HepG2 (cell line): ENCODE measurements around the gene ATXN2. TPM values are rescaled to one million over a fixed set of nuclear protein-coding genes. Genes with fewer than 3 reads are reported as not detected.
"Not testable (repeated sequence)": the region's sequence is repeated elsewhere in the genome, so short reads cannot be mapped to it uniquely, and the experiment has no call there.

Experiments used
- ATAC-seq: fragments of 200-7000 bp; cut with Tn5 transposase; 3 replicates; pipeline ENCODE4 v1.9.1; 2020; ENCODE audit warnings: mild to moderate bottlenecking, moderate library complexity
- BruUV-seq: library from RNA; stranded (reverse); fragments of 400-500 nt; replicated peaks from 2 replicates; lab custom pipeline; 2021; lab: Mats Ljungman, UMichigan
- CTCF ChIA-PET: fragments of 300-600 bp; formaldehyde crosslinking; extraction: SDS; loops from one replicate; lab custom pipeline; 2021; ENCODE audit warnings: low total read pairs, inconsistent platforms, low intra/inter-chr PET ratio; lab: Yijun Ruan, JAX
- POLR2A ChIA-PET: fragments of 350-600 bp; sonication (Branson Sonifier 250); formaldehyde crosslinking; loops from one replicate; lab custom pipeline; 2020; ENCODE audit warnings: antibody characterized with exemption, inconsistent platforms; lab: Yijun Ruan, JAX
- DNase-seq: peaks from one replicate; pipeline ENCODE4 v3.0.0-alpha.2; 2015; ENCODE audit warnings: low spot score
- FAIRE-seq: peaks from 3 replicates; lab custom pipeline; 2011; peaks lifted over from hg19 to GRCh38; lab: Jason Lieb, UNC
- H2AFZ ChIP-seq: one replicate; pipeline ENCODE4 v1.6.1; 2011; ENCODE audit warnings: low read length, inconsistent platforms
- H3K27ac ChIP-seq: fragments of 300-600 bp; 3 replicates; pipeline ENCODE4 v1.8.0; 2011; ENCODE audit warnings: mixed run types, mild to moderate bottlenecking, mixed read lengths, low read length, inconsistent platforms; ENCODE audit not compliant: insufficient read depth; ENCODE audit errors: extremely low read length
- H3K27me3 ChIP-seq, 2 experiments: fragments of 200-600 bp in 1 of 2; 2 replicates in 1 of 2; 3 replicates in 1 of 2; pipeline versions ENCODE4 v1.6.0 to v1.8.0; 2011; ENCODE audit warnings: low read length in 2 of 2, mild to moderate bottlenecking in 2 of 2, moderate library complexity in 2 of 2, inconsistent platforms in 1 of 2; ENCODE audit not compliant: insufficient read depth in 2 of 2, control insufficient read depth in 1 of 2
- H3K36me3 ChIP-seq, 2 experiments: fragments of 200-600 bp in 1 of 2; replicated peaks in 1 of 2; 2 replicates in 1 of 2; 3 replicates in 1 of 2; pipeline versions ENCODE4 v1.5.1 to v1.8.0; 2011; ENCODE audit warnings: low read length in 2 of 2, inconsistent platforms in 1 of 2; ENCODE audit not compliant: insufficient read depth in 2 of 2, control insufficient read depth in 1 of 2
- H3K4me1 ChIP-seq: 2 replicates; pipeline ENCODE4 v1.5.1; 2012; ENCODE audit warnings: low read length, inconsistent platforms; ENCODE audit not compliant: insufficient read depth
- H3K4me2 ChIP-seq: 2 replicates; pipeline ENCODE4 v1.6.0; 2011; ENCODE audit warnings: low read depth, low read length, inconsistent platforms
- H3K4me3 ChIP-seq, 3 experiments: fragments of 200-600 bp in 1 of 3; sonication (generic), shearing (Covaris generic) in 1 of 3; replicated peaks in 1 of 3; 2 replicates each; pipeline ENCODE4 v1.5.1; 2011 to 2016; ENCODE audit warnings: low read length in 3 of 3, inconsistent platforms in 2 of 3, low read depth in 2 of 3, mild to moderate bottlenecking in 2 of 3, control low read depth in 1 of 3, mixed read lengths in 1 of 3; ENCODE audit not compliant: insufficient read depth in 1 of 3
- H3K79me2 ChIP-seq: one replicate; pipeline ENCODE4 v1.6.1; 2011; ENCODE audit warnings: low read length, inconsistent platforms; ENCODE audit not compliant: insufficient read depth
- H3K9ac ChIP-seq: 2 replicates; pipeline ENCODE4 v1.6.0; 2011; ENCODE audit warnings: mild to moderate bottlenecking, low read depth, low read length, inconsistent platforms; ENCODE audit not compliant: insufficient read depth
- H3K9me3 ChIP-seq: 2 replicates; pipeline ENCODE4 v1.5.1; 2012; ENCODE audit warnings: mild to moderate bottlenecking, low read length
- H4K20me1 ChIP-seq: 2 replicates; pipeline ENCODE4 v1.6.0; 2011; ENCODE audit warnings: inconsistent platforms, mild to moderate bottlenecking, low read length, moderate library complexity; ENCODE audit not compliant: insufficient read depth
- HOXA3 ChIP-seq: sonication (generic); formaldehyde crosslinking; IDR thresholded peaks from 2 replicates; pipeline ENCODE4 v1.5.0; 2020; ENCODE audit warnings: missing genetic modification reagents
- MIER3 ChIP-seq: IDR thresholded peaks from 2 replicates; pipeline ENCODE4 v1.6.1; 2016; ENCODE audit warnings: missing compliant biosample characterization, borderline replicate concordance
- NFE2L2 ChIP-seq: fragments of 150-350 bp; IDR thresholded peaks from 2 replicates; pipeline ENCODE4 v1.6.1; 2014; ENCODE audit warnings: low read length
- NFKB2 ChIP-seq: sonication (generic); formaldehyde crosslinking; IDR thresholded peaks from 2 replicates; pipeline ENCODE4 v1.4.0; 2020; ENCODE audit warnings: missing genetic modification reagents, borderline replicate concordance
- SRF ChIP-seq: IDR thresholded peaks from 2 replicates; pipeline ENCODE4 v1.6.1; 2011; ENCODE audit warnings: mild to moderate bottlenecking, low read depth, low read length, moderate library complexity
- THRA ChIP-seq: sonication (generic); formaldehyde crosslinking; IDR thresholded peaks from 2 replicates; pipeline ENCODE4 v1.4.0; 2020; ENCODE audit warnings: missing genetic modification reagents, borderline replicate concordance
- TMF1 ChIP-seq: sonication (generic); formaldehyde crosslinking; IDR thresholded peaks from 2 replicates; pipeline ENCODE4 v1.8.1; 2022; ENCODE audit warnings: low read depth, missing genetic modification reagents
- ZBTB8A ChIP-seq: sonication (generic); formaldehyde crosslinking; IDR thresholded peaks from 2 replicates; pipeline ENCODE4 v1.4.0; 2020; ENCODE audit warnings: mild to moderate bottlenecking, low read depth, missing genetic modification reagents, borderline replicate concordance
- ZNF740 ChIP-seq: sonication (generic); formaldehyde crosslinking; IDR thresholded peaks from 2 replicates; pipeline ENCODE4 v1.4.0; 2020; ENCODE audit warnings: missing genetic modification reagents
- ZNF850 ChIP-seq: sonication (generic); formaldehyde crosslinking; conservative IDR thresholded peaks from 2 replicates; pipeline ENCODE4 v1.9.0; 2021; ENCODE audit warnings: mild to moderate bottlenecking, missing genetic modification reagents
- WGBS: methylation state at CpG from one replicate; pipeline ENCODE4 v1.1.6; 2017; ENCODE audit warnings: low lambda C conversion rate; 5-methylcytosine and 5-hydroxymethylcytosine counted together
- in situ Hi-C: cut with HindIII; loops from 2 replicates; pipeline ENCODE4 v1.10.0; 2017; ENCODE audit warnings: low pct_unique_long_range_greater_than_20kb; ENCODE audit not compliant: extremely low pct_ligation_motif_present
- intact Hi-C: fragments of 100-400 bp; cut with micrococcal nuclease; formaldehyde crosslinking; loops from one replicate; pipeline ENCODE4 v1.10.0; 2022; ENCODE audit not compliant: unreplicated experiment
- polyA plus RNA-seq, 8 experiments: library from polyadenylated mRNA; depleted of rRNA in 3 of 8; stranded (reverse) in 7 of 8; unstranded in 1 of 8; fragments of >200 nt; fragmentation: Illumina TruSeq in 4 of 8; extraction: Trizol in 4 of 8; gene quantifications; 2 replicates each; pipeline versions ENCODE4 v1.2.1 to v1.2.3, GENCODE V29; 2011 to 2016; ENCODE audit warnings: low read depth in 4 of 8, missing spikeins in 1 of 8, mixed read lengths in 1 of 8; ENCODE audit not compliant: insufficient read depth in 1 of 8
- total RNA-seq, 5 experiments: library from RNA; depleted of rRNA; stranded (reverse); fragments of >200 nt; fragmentation: Illumina TruSeq; extraction: Trizol; gene quantifications; 2 replicates each; pipeline ENCODE4 v1.2.3, GENCODE V29; 2016; ENCODE audit warnings: low read depth in 1 of 5
- TF ChIP-seq, protein P1 (sequence below): sonication (generic); formaldehyde crosslinking; IDR thresholded peaks from 2 replicates; pipeline ENCODE4 v1.4.0; 2020; ENCODE audit warnings: missing genetic modification reagents

ATXN2 gene
- total and polyA plus RNA-seq, 2 of the 13 experiments (the other 11 are each of a cell fraction or from before 2014, with no cell fraction given): 18.1 to 27.1 TPM

GRCh38 chr12:111494676-111495075 is 104.4 kb downstream of the ATXN2 start:
- H3K79me2 ChIP-seq: no peaks in the 10 kb centered on the region
- intact Hi-C loops: no loop called here
- ATAC-seq: no peak
- DNase-seq: no peak
- no peaks in the 10 kb centered on the region for H3K27me3 ChIP-seq
- CTCF ChIA-PET: no interaction called here
- H3K4me1 ChIP-seq: no peaks in the 10 kb centered on the region
- H2AFZ ChIP-seq: no peak overlapping the region
- WGBS: 90% methylated on average over 4 of the region's 4 CpGs
- no peaks in the 10 kb centered on the region for H4K20me1 ChIP-seq
- H3K9me3 ChIP-seq: no peaks in the 10 kb centered on the region
- H3K27ac ChIP-seq: no peak overlapping the region
- no peak for FAIRE-seq
- H3K9ac ChIP-seq: no peak overlapping the region
- H3K4me3 ChIP-seq: no peak overlapping the region
- no peak overlapping the region for H3K4me2 ChIP-seq
- POLR2A ChIA-PET: no interaction called here
- peaks cover 12 to 61% of the 10 kb centered on the region in 2 experiments for H3K36me3 ChIP-seq
- in situ Hi-C loops: no loop called here
- TF ChIP-seq NFE2L2: no peak
- no peak for TF ChIP-seq TMF1 (CRISPR knock-in tag)
- no peak for TF ChIP-seq MIER3 (CRISPR knock-in tag)
- no peak for TF ChIP-seq ZBTB8A (CRISPR knock-in tag)
- no peak for TF ChIP-seq THRA (CRISPR knock-in tag)
- TF ChIP-seq ZNF740: no peak
- TF ChIP-seq HOXA3 (CRISPR knock-in tag): no peak
- TF ChIP-seq NFKB2 (CRISPR knock-in tag): no peak
- no peak for TF ChIP-seq ZNF850 (CRISPR knock-in tag)
- TF ChIP-seq SRF: no peak
- TF ChIP-seq, protein P1, sequence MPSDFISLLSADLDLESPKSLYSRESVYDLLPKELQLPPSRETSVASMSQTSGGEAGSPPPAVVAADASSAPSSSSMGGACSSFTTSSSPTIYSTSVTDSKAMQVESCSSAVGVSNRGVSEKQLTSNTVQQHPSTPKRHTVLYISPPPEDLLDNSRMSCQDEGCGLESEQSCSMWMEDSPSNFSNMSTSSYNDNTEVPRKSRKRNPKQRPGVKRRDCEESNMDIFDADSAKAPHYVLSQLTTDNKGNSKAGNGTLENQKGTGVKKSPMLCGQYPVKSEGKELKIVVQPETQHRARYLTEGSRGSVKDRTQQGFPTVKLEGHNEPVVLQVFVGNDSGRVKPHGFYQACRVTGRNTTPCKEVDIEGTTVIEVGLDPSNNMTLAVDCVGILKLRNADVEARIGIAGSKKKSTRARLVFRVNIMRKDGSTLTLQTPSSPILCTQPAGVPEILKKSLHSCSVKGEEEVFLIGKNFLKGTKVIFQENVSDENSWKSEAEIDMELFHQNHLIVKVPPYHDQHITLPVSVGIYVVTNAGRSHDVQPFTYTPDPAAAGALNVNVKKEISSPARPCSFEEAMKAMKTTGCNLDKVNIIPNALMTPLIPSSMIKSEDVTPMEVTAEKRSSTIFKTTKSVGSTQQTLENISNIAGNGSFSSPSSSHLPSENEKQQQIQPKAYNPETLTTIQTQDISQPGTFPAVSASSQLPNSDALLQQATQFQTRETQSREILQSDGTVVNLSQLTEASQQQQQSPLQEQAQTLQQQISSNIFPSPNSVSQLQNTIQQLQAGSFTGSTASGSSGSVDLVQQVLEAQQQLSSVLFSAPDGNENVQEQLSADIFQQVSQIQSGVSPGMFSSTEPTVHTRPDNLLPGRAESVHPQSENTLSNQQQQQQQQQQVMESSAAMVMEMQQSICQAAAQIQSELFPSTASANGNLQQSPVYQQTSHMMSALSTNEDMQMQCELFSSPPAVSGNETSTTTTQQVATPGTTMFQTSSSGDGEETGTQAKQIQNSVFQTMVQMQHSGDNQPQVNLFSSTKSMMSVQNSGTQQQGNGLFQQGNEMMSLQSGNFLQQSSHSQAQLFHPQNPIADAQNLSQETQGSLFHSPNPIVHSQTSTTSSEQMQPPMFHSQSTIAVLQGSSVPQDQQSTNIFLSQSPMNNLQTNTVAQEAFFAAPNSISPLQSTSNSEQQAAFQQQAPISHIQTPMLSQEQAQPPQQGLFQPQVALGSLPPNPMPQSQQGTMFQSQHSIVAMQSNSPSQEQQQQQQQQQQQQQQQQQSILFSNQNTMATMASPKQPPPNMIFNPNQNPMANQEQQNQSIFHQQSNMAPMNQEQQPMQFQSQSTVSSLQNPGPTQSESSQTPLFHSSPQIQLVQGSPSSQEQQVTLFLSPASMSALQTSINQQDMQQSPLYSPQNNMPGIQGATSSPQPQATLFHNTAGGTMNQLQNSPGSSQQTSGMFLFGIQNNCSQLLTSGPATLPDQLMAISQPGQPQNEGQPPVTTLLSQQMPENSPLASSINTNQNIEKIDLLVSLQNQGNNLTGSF (CRISPR knock-in tag): no peak
- no TSS peak for BruUV-seq

GRCh38 chr12:111492979-111493378 is 106.1 kb downstream of the ATXN2 start:
- BruUV-seq, H3K4me2 ChIP-seq, H3K27ac ChIP-seq, H3K4me3 ChIP-seq, H4K20me1 ChIP-seq, DNase-seq, H3K27me3 ChIP-seq, H3K9ac ChIP-seq, H2AFZ ChIP-seq, FAIRE-seq, H3K79me2 ChIP-seq, H3K9me3 ChIP-seq, ATAC-seq, CTCF ChIA-PET, intact Hi-C loops, in situ Hi-C loops: not testable (repeated sequence)
- H3K36me3 ChIP-seq: peaks cover 16 to 56% of the 10 kb centered on the region in 2 experiments
- peaks cover 13% of the 10 kb centered on the region for H3K4me1 ChIP-seq
- 95% methylated on average over 7 of the region's 7 CpGs for WGBS
- POLR2A ChIA-PET: interaction anchor here (0.7 kb wide), 1 partner anchor 75 kb away, joined by 3 read pairs; no protein-coding TSS in a partner anchor
